ENCODE data around the gene NRXN3. TPM values are rescaled to one million over a fixed set of nuclear protein-coding genes. Genes with fewer than 3 reads are reported as not detected.

Gene NRXN3
- total and polyA plus RNA-seq, 2 of the 4 experiments (the other 2 are of a cell fraction), result 4.8 to 25.1 TPM

DNA sequence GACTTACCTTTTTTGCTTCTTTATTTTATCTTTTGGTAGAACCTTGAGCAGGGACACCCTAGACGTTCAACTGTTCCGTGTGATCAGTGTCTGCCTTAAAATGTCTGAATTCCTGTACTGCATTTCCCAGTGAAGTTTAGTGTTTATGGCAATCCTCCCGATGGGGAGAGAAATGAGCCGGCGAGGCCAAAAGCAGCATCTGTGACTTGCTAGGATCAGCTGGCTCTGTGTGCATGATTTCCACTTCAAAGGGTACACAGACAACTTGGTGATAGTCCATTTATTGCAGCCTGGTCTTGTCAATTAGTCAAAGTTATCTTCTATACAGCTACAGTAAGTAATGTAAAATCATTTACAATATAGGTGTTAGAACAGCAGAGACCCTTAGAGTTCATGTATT, 1272.6 kb downstream of the NRXN3 start:
- Histone ChIP-seq H3K18ac (ENCODE audit: low read depth, low read length) (no peak overlapping the region), H2AK5ac (ENCODE audit: low read depth, low read length) (no peak overlapping the region), H2AK9ac (replicated peaks; ENCODE audit: low read depth, low read length, poor library complexity) (no peak overlapping the region), H4K20me1 (ENCODE audit: insufficient read depth, low read length) (no peaks in the 10 kb centered on the region), H3K4ac (ENCODE audit: low read depth, low read length) (no peak overlapping the region), H3K79me1 (ENCODE audit: low read depth in 1 of 2, low read length in 2 of 2) (peaks cover 0 to 3% of the 10 kb centered on the region in 2 experiments; a peak in 1 of 4 replicates), H2BK120ac (ENCODE audit: low read depth, low read length) (no peak overlapping the region), H3K14ac (replicated peaks; ENCODE audit: low read depth, low read length) (no peak overlapping the region), H3K56ac (ENCODE audit: extremely low read depth, insufficient read depth, low read length) (no peak overlapping the region), H3K27me3 (ENCODE audit: control insufficient read depth, insufficient read depth, low read length) (no peaks in the 10 kb centered on the region), H2BK5ac (ENCODE audit: low read depth, low read length, poor library complexity, severe bottlenecking) (no peak overlapping the region), H3K9me1 (ENCODE audit: insufficient read depth, low read length) (no peaks in the 10 kb centered on the region), H3K4me2 (ENCODE audit: low read depth, low read length) (no peak overlapping the region), H3K36me3 (ENCODE audit: control insufficient read depth, insufficient read depth, low read length) (no peaks in the 10 kb centered on the region), H3K9ac (ENCODE audit: low read depth, low read length) (no peak overlapping the region), H2BK15ac (ENCODE audit: low read depth, low read length) (no peak overlapping the region), H3K23ac (ENCODE audit: low read depth, low read length) (no peak overlapping the region), H3K27ac (ENCODE audit: insufficient read depth, low read length) (no peak overlapping the region), H3K4me3 (ENCODE audit: insufficient read depth, low read depth, low read length) (no peak overlapping the region), H4K5ac (ENCODE audit: low read depth, low read length) (no peak overlapping the region), H4K8ac (ENCODE audit: low read depth in 2 of 2, low read length in 2 of 2) (no peak overlapping the region), H2BK20ac (ENCODE audit: low read depth, low read length) (0 out of 2 replicates have a peak overlapping the region, but pooled peaks have one; percentile 12), H2AFZ (replicated peaks; ENCODE audit: low read length, poor library complexity) (no peak overlapping the region), H3K9me3 (ENCODE audit: control insufficient read depth, insufficient read depth, low read length) (no peaks in the 10 kb centered on the region), H3K4me1 (ENCODE audit: control insufficient read depth, insufficient read depth, low read length) (peaks cover 2% of the 10 kb centered on the region; the same call in 1 of the 2 replicates), H4K91ac (ENCODE audit: insufficient read depth, low read depth, low read length) (no peak overlapping the region)
- no peak for DNase-seq
- 42% methylated on average over 3 of the region's 5 CpGs; no CpG with 5 or more reads in 1 of the 2 experiments for WGBS, 2 experiments (ENCODE audit: extremely low coverage in 2 of 2, insufficient read length in 1 of 2)
- no peak for ATAC-seq (ENCODE audit: low read depth)
- ChIA-PET POLR2A (ENCODE audit: unreplicated experiment) (no interaction called here), CTCF (no interaction called here)
- TF ChIP-seq FOS (IDR thresholded peaks at IDR 0.05; ENCODE audit: low read depth, low read length) (no peak), RFX5 (IDR thresholded peaks at IDR 0.05; ENCODE audit: low read depth, low read length) (no peak), CEBPB (IDR thresholded peaks at IDR 0.05; ENCODE audit: low read depth, low read length) (no peak), POLR2A (IDR thresholded peaks at IDR 0.05; ENCODE audit: low read depth, low read length) (no peak), CHD1 (IDR thresholded peaks at IDR 0.05; ENCODE audit: low read depth, low read length) (no peak), RAD21 (IDR thresholded peaks at IDR 0.05; ENCODE audit: low read length) (no peak), BHLHE40 (IDR thresholded peaks at IDR 0.05; ENCODE audit: low read depth, low read length) (no peak), RCOR1 (IDR thresholded peaks at IDR 0.05; ENCODE audit: insufficient replicate concordance, low read length) (no peak), MXI1 (IDR thresholded peaks at IDR 0.05; ENCODE audit: borderline replicate concordance, low read depth, low read length) (no peak)
- TF ChIP-seq, protein P1, sequence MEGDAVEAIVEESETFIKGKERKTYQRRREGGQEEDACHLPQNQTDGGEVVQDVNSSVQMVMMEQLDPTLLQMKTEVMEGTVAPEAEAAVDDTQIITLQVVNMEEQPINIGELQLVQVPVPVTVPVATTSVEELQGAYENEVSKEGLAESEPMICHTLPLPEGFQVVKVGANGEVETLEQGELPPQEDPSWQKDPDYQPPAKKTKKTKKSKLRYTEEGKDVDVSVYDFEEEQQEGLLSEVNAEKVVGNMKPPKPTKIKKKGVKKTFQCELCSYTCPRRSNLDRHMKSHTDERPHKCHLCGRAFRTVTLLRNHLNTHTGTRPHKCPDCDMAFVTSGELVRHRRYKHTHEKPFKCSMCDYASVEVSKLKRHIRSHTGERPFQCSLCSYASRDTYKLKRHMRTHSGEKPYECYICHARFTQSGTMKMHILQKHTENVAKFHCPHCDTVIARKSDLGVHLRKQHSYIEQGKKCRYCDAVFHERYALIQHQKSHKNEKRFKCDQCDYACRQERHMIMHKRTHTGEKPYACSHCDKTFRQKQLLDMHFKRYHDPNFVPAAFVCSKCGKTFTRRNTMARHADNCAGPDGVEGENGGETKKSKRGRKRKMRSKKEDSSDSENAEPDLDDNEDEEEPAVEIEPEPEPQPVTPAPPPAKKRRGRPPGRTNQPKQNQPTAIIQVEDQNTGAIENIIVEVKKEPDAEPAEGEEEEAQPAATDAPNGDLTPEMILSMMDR (conservative IDR thresholded peaks at IDR 0.05; ENCODE audit: low read depth, low read length), result no peak
- TF ChIP-seq, protein P2, sequence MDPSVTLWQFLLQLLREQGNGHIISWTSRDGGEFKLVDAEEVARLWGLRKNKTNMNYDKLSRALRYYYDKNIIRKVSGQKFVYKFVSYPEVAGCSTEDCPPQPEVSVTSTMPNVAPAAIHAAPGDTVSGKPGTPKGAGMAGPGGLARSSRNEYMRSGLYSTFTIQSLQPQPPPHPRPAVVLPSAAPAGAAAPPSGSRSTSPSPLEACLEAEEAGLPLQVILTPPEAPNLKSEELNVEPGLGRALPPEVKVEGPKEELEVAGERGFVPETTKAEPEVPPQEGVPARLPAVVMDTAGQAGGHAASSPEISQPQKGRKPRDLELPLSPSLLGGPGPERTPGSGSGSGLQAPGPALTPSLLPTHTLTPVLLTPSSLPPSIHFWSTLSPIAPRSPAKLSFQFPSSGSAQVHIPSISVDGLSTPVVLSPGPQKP (IDR thresholded peaks at IDR 0.05; ENCODE audit: borderline replicate concordance, low read depth, low read length), result no peak
- TF ChIP-seq, protein P3, sequence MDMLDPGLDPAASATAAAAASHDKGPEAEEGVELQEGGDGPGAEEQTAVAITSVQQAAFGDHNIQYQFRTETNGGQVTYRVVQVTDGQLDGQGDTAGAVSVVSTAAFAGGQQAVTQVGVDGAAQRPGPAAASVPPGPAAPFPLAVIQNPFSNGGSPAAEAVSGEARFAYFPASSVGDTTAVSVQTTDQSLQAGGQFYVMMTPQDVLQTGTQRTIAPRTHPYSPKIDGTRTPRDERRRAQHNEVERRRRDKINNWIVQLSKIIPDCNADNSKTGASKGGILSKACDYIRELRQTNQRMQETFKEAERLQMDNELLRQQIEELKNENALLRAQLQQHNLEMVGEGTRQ (IDR thresholded peaks at IDR 0.05; ENCODE audit: low read depth, low read length), result no peak
- in situ Hi-C loops (cut with MboI; ENCODE audit: low sequenced_read_pairs) (no loop called here), dilution Hi-C loops (cut with HindIII; ENCODE audit: low sequenced_read_pairs, unreplicated experiment) (no loop called here), intact Hi-C loops (cut with micrococcal nuclease) (no loop called here)
- no TSS peak for BruUV-seq (replicated peaks)

Data from IMR-90 (cell line).